Measurements from ENCODE around the gene FGFR2.

Gene FGFR2

GRCh38 chr10:121493521-121493920 lies 104.7 kb downstream of the FGFR2 start:
- no peak for DNase-seq (ENCODE audit: low spot score)

- no peak for DNase-seq (ENCODE audit: low spot score)
Observed at GRCh38 chr10:121490871-121491519, 107.2 kb downstream of the FGFR2 start.

- no peak for DNase-seq (ENCODE audit: low spot score)
Observed at GRCh38 chr10:121485436-121486139, 112.7 kb downstream of the FGFR2 start.

GRCh38 chr10:121484816-121485215 lies 113.4 kb downstream of the FGFR2 start:
- DNase-seq (ENCODE audit: low spot score) = no peak

GRCh38 chr10:121484401-121484800 lies 113.8 kb downstream of the FGFR2 start:
- no peak for DNase-seq (ENCODE audit: low spot score)

GRCh38 chr10:121481180-121481579 lies 117.1 kb downstream of the FGFR2 start:
- no peak for DNase-seq (ENCODE audit: low spot score)

- DNase-seq (ENCODE audit: low spot score) = no peak
Observed at GRCh38 chr10:121478556-121478955, 119.7 kb downstream of the FGFR2 start.

GRCh38 chr10:121469797-121470606 lies 128.2 kb downstream of the FGFR2 start:
- no peak for DNase-seq (ENCODE audit: low spot score)

GRCh38 chr10:121468726-121469125 lies 129.5 kb downstream of the FGFR2 start:
- DNase-seq (ENCODE audit: low spot score) = no peak

- no peak for DNase-seq (ENCODE audit: low spot score)
Observed at GRCh38 chr10:121466424-121466823, 131.8 kb downstream of the FGFR2 start.

- no peak for DNase-seq (ENCODE audit: low spot score)
Observed at GRCh38 chr10:121465215-121465614, 133.0 kb downstream of the FGFR2 start.

- DNase-seq (ENCODE audit: low spot score) = no peak
Observed at GRCh38 chr10:121464517-121464916, 133.7 kb downstream of the FGFR2 start.

- no peak for DNase-seq (ENCODE audit: low spot score)
Observed at GRCh38 chr10:121462955-121463354, 135.3 kb downstream of the FGFR2 start.

- DNase-seq (ENCODE audit: low spot score) = no peak
Observed at GRCh38 chr10:121462281-121462680, 136.0 kb downstream of the FGFR2 start.

GRCh38 chr10:121461307-121461706 lies 136.9 kb downstream of the FGFR2 start:
- DNase-seq (ENCODE audit: low spot score) = no peak

GRCh38 chr10:121460733-121461132 lies 137.5 kb downstream of the FGFR2 start:
- DNase-seq (ENCODE audit: low spot score) = no peak

GRCh38 chr10:121459622-121460453 lies 138.4 kb downstream of the FGFR2 start:
- DNase-seq (ENCODE audit: low spot score) = no peak

- no peak for DNase-seq (ENCODE audit: low spot score)
Observed at GRCh38 chr10:121459279-121459621, 139.0 kb downstream of the FGFR2 start.

GRCh38 chr10:121457729-121458128 lies 140.5 kb downstream of the FGFR2 start:
- DNase-seq (ENCODE audit: low spot score) = no peak

- no peak for DNase-seq (ENCODE audit: low spot score)
Observed at GRCh38 chr10:121455377-121455776, 142.9 kb downstream of the FGFR2 start.

GRCh38 chr10:121454781-121455180 lies 143.5 kb downstream of the FGFR2 start:
- no peak for DNase-seq (ENCODE audit: low spot score)

GRCh38 chr10:121453160-121453559 lies 145.1 kb downstream of the FGFR2 start:
- no peak for DNase-seq (ENCODE audit: low spot score)

Data from kidney capillary endothelial cell (primary cell).